NCI-H128 (cell line): Measurements from ENCODE around the gene HSF2BP.
"Not testable (repeated sequence)": the region's sequence is repeated elsewhere in the genome, so short reads cannot be mapped to it uniquely, and the experiment has no call there.

Experiments
- DNase-seq: peaks from one replicate; lab custom pipeline; 2025; ENCODE audit not compliant: unreplicated experiment; lab: John Stamatoyannopoulos, UW

Gene HSF2BP

GRCh38 chr21:43522495-43523131 is 136.7 kb downstream of the HSF2BP start:
- DNase-seq = not testable (repeated sequence)

DNA sequence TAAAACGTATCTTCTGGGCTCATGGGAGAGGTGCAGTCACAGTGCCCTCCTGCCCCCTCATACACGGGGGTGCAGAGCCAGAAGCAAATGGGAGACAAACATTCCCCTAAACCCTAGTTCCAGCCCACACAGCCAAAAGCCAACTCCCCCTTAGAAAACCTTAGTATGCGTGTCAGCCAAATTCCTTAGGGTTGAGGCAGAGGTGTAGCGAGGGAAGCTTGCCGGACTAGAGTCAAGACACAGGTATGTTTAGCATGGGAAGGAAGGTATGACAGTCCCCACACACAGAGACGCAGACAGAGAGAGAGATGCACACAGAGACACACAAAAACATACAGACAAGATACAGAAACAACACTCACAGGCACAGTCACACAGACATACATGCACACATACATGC is 141.6 kb downstream of the HSF2BP start:
- DNase-seq = not testable (repeated sequence)

GRCh38 chr21:43516860-43517627 is 142.2 kb downstream of the HSF2BP start:
- not testable (repeated sequence) for DNase-seq

DNA sequence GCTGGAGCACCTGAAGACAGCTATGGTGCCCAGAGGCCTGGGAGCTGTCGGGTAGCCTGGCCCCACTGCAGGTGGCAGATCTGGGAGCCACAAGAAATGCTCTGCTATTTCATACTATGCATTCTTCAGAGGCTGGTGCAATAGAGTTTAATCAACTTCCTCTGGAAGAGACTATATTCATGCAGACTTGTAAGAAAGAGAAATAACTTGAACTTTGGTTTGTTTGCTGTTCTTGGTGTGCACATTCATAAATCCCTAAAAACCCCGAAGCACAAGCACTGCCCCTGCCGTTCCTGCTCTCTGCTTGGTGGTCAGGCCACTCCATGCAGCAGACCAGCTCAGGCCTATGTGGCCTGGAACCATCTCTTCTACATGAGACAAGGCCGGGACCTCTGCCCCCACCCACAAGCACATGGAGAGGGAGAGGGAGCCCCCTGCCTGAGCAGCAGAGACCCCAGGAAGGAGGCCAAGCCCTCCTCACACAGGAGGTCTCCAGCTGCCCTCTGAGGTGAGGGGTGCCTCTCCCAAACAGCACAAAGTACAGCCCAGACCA is 142.9 kb downstream of the HSF2BP start:
- not testable (repeated sequence) for DNase-seq

GRCh38 chr21:43514834-43515233 is 144.5 kb downstream of the HSF2BP start:
- not testable (repeated sequence) for DNase-seq

- DNase-seq = not testable (repeated sequence)
These were observed 146.3 kb downstream of the HSF2BP start for GRCh38 chr21:43513023-43513422.

- not testable (repeated sequence) for DNase-seq
These were observed 148.1 kb downstream of the HSF2BP start for GRCh38 chr21:43511209-43511608.

- not testable (repeated sequence) for DNase-seq
These were observed 148.6 kb downstream of the HSF2BP start for GRCh38 chr21:43510669-43511068.

DNA sequence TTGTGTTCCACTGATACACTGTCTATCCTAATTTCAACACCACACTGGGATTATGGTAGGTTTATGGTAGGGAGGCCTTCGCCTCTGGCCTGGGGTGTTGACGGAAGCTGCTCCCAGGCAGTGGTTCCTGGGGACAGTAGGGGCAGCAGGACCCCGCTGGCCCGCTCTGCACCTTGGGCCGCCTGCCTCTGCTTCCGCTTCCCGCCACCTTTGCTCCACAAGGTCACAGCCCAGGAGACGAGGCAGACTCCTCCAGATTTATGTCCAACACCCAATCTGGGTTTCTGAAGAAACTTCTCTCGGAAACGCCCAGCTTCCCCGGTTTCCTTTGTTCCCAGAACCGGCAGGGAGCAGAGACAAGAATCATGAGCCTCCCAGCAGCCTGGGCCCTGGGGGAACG is 155.4 kb downstream of the HSF2BP start:
- not testable (repeated sequence) for DNase-seq

DNA sequence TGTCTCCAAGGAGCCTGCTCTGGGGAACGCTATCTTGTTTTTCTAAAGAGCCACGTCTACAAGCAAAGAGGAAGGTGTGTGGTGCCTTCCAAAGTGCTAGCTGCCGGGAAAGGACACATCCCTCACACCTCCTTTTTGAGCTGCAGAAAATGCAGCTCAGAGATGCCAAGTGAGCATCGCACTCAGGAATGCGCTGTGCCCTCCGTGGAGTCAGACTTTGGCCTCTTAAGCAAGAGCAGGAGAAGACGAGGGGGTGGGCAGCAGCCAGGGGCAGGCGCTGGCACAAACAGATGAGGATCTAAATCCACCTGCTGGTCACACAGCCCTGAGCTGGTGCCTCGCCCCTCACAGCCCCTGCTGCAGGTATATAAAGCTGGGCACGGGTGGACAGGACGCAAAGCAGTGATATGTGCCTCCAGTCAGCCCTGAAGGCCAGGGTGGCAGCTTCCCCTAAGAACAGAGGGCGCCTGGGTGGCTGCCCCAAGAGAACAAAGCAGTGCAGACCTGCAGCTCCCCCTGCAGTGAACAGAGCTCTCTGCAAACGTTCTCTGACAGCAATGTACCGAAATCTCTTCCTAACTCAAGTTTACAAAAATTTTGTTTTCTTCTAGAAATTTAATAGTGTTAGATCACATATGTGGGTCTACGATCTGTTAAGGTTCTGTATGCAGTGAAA is 156.1 kb downstream of the HSF2BP start:
- DNase-seq = not testable (repeated sequence)

- DNase-seq = not testable (repeated sequence)
These were observed 156.7 kb downstream of the HSF2BP start for GRCh38 chr21:43502407-43503071.

- DNase-seq = not testable (repeated sequence)
These were observed 160.4 kb downstream of the HSF2BP start for GRCh38 chr21:43498924-43499323.

- not testable (repeated sequence) for DNase-seq
These were observed 161.2 kb downstream of the HSF2BP start for GRCh38 chr21:43498065-43498464.

DNA sequence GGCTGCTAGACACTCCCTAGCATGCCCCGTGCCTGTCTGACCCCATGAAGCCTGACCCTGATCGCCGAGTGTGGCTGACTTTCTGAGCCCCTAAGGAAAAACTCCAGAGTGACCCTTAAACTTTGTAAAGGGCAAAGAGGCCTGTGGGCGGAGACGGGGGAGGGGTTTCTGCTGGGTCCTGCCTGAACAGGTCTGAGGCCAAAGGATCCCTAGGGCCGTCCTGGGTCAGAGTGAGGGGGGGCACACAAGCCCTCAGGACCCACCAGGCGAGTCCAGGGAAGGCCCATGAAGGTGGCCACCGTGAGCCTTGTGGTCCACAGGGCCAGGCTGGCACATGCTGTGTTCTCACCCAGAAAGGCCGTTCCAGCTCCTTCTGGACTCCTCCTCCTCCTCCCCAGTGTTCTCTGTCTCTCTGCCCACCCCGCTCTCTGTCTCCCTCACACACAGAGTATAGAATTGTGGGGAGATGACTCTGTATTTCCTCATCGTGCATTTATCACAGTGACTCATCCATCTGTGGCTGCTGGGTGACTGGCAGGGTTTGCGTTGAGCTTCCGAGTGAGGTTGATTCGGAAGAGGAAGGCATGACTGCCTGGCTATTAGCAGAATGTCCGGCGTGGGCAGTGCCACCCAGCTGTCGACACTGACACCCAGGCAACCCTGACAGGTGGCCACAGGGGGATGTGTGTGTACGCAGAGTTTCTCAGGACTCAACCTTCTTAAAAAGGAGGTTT is 164.8 kb downstream of the HSF2BP start:
- DNase-seq = not testable (repeated sequence)

- not testable (repeated sequence) for DNase-seq
These were observed 165.8 kb downstream of the HSF2BP start for GRCh38 chr21:43493471-43493870.

- not testable (repeated sequence) for DNase-seq
These were observed 171.1 kb downstream of the HSF2BP start for GRCh38 chr21:43488235-43488634.

DNA sequence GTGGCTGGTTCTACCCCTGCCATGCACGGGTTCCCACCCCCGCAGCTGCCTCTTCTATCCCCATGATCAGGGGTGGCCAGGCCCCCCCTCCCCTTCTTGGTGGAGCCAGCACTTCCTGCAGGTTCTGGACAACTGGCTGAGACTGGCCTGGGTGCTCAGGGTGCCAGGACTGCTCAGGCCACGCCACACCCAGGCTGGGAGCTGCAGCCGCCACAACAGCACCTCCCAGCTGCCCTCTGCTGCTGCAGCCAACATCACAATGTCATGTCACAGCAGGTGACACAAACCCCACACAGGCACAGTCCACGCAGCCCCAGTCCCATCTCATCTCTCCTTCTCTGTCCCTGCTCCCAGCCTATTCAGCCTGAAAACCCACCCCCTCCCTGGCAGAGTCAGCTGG is 173.2 kb downstream of the HSF2BP start:
- DNase-seq = not testable (repeated sequence)

GRCh38 chr21:43485016-43485415 is 174.3 kb downstream of the HSF2BP start:
- DNase-seq = not testable (repeated sequence)

DNA sequence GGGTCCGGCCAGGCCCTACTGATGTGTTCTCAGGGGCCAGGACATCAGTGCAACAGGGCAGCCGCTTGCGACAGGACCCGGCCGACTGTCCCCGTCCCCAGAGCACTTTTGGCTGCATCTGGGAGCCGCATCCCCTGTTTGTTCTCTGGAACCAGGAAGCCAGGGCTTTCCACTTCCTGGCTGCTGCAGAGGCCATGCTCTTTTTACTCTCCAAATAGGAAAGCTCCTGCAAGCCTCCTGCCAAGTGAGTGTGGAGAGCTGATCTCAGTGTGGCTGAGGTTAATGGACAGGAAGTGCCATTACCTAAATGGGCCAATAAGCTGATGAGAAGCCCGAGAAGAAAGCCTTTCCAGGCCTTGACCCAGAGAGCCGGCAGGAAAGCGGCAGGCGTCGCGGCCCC is 180.1 kb downstream of the HSF2BP start:
- DNase-seq = not testable (repeated sequence)
